ENCODE results near the gene ARIH2. TPM values are rescaled to one million over a fixed set of nuclear protein-coding genes. Genes with fewer than 3 reads are reported as not detected.

The ARIH2 gene
- 100 to 1,000 TPM in 1 of 3 donors, 10 to 100 TPM in 2; 70.7 to 111 (median 100.0) TPM for total RNA-seq

GRCh38 chr3:48918388-48919214 is at the start of gene ARIH2:
ARIH2 (plus strand) TSS chr3:48918842; CDS start chr3:48927559, 8,717 bp downstream.
- peak within 1 kb of the TSS; percentile 69 to 88 (median 88) for H3K4me3 ChIP-seq
- no peaks in the 10 kb centered on the region for H3K4me1 ChIP-seq
- peak; percentile 85 to 89 for DNase-seq (ENCODE audit: low spot score in 2 of 2)
- H3K27me3 ChIP-seq: no peaks in the 10 kb centered on the region
- no peaks in the 10 kb centered on the region for H3K36me3 ChIP-seq
- no peak for TF ChIP-seq CTCF (IDR thresholded peaks at IDR 0.05)
- TF ChIP-seq POLR2AphosphoS5 (IDR thresholded peaks at IDR 0.05): peak; percentile 67 to 85 (median 68)
- TF ChIP-seq POLR2A (IDR thresholded peaks at IDR 0.05): peak; percentile 79
- intact Hi-C loops (cut with DNase I; ENCODE audit: low total_unique reads): no loop called here
- no peaks in the 10 kb centered on the region for H3K9me3 ChIP-seq
- H3K27ac ChIP-seq: peak within 1 kb of the TSS; percentile 96 to 97

- Histone ChIP-seq H3K27me3 (no peaks in the 10 kb centered on the region), H3K36me3 (no peaks in the 10 kb centered on the region)
- intact Hi-C loops (cut with DNase I; ENCODE audit: low total_unique reads): no loop called here
These were observed 41.0 kb upstream of the ARIH2 start for GRCh38 chr3:48877671-48878070.

GRCh38 chr3:48879307-48879993 is 39.2 kb upstream of the ARIH2 start:
- Histone ChIP-seq H3K27ac (no peak overlapping the region), H3K4me1 (no peaks in the 10 kb centered on the region), H3K9me3 (no peaks in the 10 kb centered on the region), H3K36me3 (no peaks in the 10 kb centered on the region), H3K27me3 (no peaks in the 10 kb centered on the region), H3K4me3 (no peak overlapping the region)
- no peak for TF ChIP-seq CTCF (IDR thresholded peaks at IDR 0.05)
- no peak for TF ChIP-seq POLR2A (IDR thresholded peaks at IDR 0.05)
- no peak for TF ChIP-seq POLR2AphosphoS5 (IDR thresholded peaks at IDR 0.05)
- DNase-seq (ENCODE audit: low spot score in 2 of 2): no peak
- intact Hi-C loops (cut with DNase I; ENCODE audit: low total_unique reads): no loop called here

More at GRCh38 chr3:48877671-48878070, 41.0 kb upstream of the ARIH2 start:
- no peaks in the 10 kb centered on the region for H3K9me3 ChIP-seq
- no peak overlapping the region for H3K4me3 ChIP-seq
- H3K27ac ChIP-seq: no peak overlapping the region
- H3K4me1 ChIP-seq: no peaks in the 10 kb centered on the region
- TF ChIP-seq CTCF (IDR thresholded peaks at IDR 0.05) (no peak), POLR2A (IDR thresholded peaks at IDR 0.05) (no peak), POLR2AphosphoS5 (IDR thresholded peaks at IDR 0.05) (no peak)
- DNase-seq (ENCODE audit: low spot score in 2 of 2): no peak

- no peaks in the 10 kb centered on the region for H3K36me3 ChIP-seq
- intact Hi-C loops (cut with DNase I; ENCODE audit: low total_unique reads): no loop called here
- H3K27ac ChIP-seq: no peak overlapping the region
- H3K9me3 ChIP-seq: no peaks in the 10 kb centered on the region
- H3K4me1 ChIP-seq: no peaks in the 10 kb centered on the region
- TF ChIP-seq CTCF (IDR thresholded peaks at IDR 0.05): no peak
- TF ChIP-seq POLR2AphosphoS5 (IDR thresholded peaks at IDR 0.05): no peak
- TF ChIP-seq POLR2A (IDR thresholded peaks at IDR 0.05): no peak
- DNase-seq (ENCODE audit: low spot score in 2 of 2): no peak
- H3K27me3 ChIP-seq: no peaks in the 10 kb centered on the region
- H3K4me3 ChIP-seq: no peak overlapping the region
These were observed 38.7 kb upstream of the ARIH2 start for GRCh38 chr3:48879994-48880377.

- TF ChIP-seq POLR2A (IDR thresholded peaks at IDR 0.05): no peak
- TF ChIP-seq CTCF (IDR thresholded peaks at IDR 0.05): no peak
- no peak for TF ChIP-seq POLR2AphosphoS5 (IDR thresholded peaks at IDR 0.05)
- no peaks in the 10 kb centered on the region for H3K9me3 ChIP-seq
These were observed 37.6 kb upstream of the ARIH2 start for GRCh38 chr3:48881006-48881405.

More at GRCh38 chr3:48881006-48881405, 37.6 kb upstream of the ARIH2 start:
- no peak for DNase-seq (ENCODE audit: low spot score in 2 of 2)
- intact Hi-C loops (cut with DNase I; ENCODE audit: low total_unique reads): no loop called here
- no peak overlapping the region for H3K27ac ChIP-seq
- H3K4me1 ChIP-seq: no peaks in the 10 kb centered on the region
- no peaks in the 10 kb centered on the region for H3K36me3 ChIP-seq
- no peaks in the 10 kb centered on the region for H3K27me3 ChIP-seq
- H3K4me3 ChIP-seq: no peak overlapping the region

Data from breast epithelium (tissue), 4 donors.